Right atrium auricular region (tissue), 2 donors: ENCODE data around the gene CLDN19. TPM values are rescaled to one million over a fixed set of nuclear protein-coding genes. Genes with fewer than 3 reads are reported as not detected.

Experiments used
- DNase-seq: peaks from one replicate; pipeline ENCODE4 v3.0.0-alpha.2; 2019; ENCODE audit warnings: low spot score
- H3K27ac ChIP-seq, 2 donors: fragments of 200-600 bp; sonication (generic); 1 replicate in 1 of 2; 2 replicates in 1 of 2; pipeline ENCODE4 v1.5.1; 2016 to 2019
- H3K27me3 ChIP-seq, 2 donors: fragments of 200-600 bp; sonication (generic); one replicate each; pipeline versions ENCODE4 v1.5.1 to v1.6.0; 2017 to 2019
- H3K36me3 ChIP-seq: fragments of 200-600 bp; sonication (generic); one replicate; pipeline ENCODE4 v1.5.1; 2016
- H3K4me1 ChIP-seq, 2 donors: fragments of 200-600 bp; sonication (generic); one replicate each; pipeline versions ENCODE4 v1.5.1 to v1.6.0; 2017 to 2019
- H3K4me3 ChIP-seq, 2 donors: fragments of 200-600 bp; sonication (generic); 1 replicate in 1 of 2; 2 replicates in 1 of 2; pipeline ENCODE4 v1.5.1; 2017 to 2019; ENCODE audit warnings: mild to moderate bottlenecking in 1 of 2, moderate library complexity in 1 of 2
- H3K9me3 ChIP-seq, 2 donors: fragments of 200-600 bp; sonication (generic); one replicate each; pipeline ENCODE4 v1.5.1; 2019
- CTCF ChIP-seq, 2 donors: fragments of 200-600 bp; sonication (generic); IDR thresholded peaks; one replicate each; pipeline ENCODE4 v1.5.1; 2019; ENCODE audit warnings: antibody characterized with exemption in 2 of 2
- total RNA-seq, 2 donors: library from RNA; depleted of rRNA; stranded (reverse); fragments of >200 nt; gene quantifications; one replicate each; pipeline ENCODE4 v1.1.0, GENCODE V29; 2016

CLDN19 gene
- total RNA-seq, 2 donors from 2014 or later = 0.28 TPM; not detected in 1

GRCh38 chr1:42773420-42773819, 33.4 kb upstream of the CLDN19 start:
- peaks cover 0 to 13% of the 10 kb centered on the region in 2 donors for H3K4me1 ChIP-seq
- no peak for DNase-seq
- no peak for TF ChIP-seq CTCF (IDR thresholded peaks at IDR 0.05)
- peaks cover 41% of the 10 kb centered on the region for H3K36me3 ChIP-seq
- H3K4me3 ChIP-seq = no peak overlapping the region
- H3K27me3 ChIP-seq = no peaks in the 10 kb centered on the region
- H3K9me3 ChIP-seq = no peaks in the 10 kb centered on the region
- H3K27ac ChIP-seq = no peak overlapping the region

- Histone ChIP-seq H3K4me1 (peaks cover 0 to 32% of the 10 kb centered on the region in 2 donors), H3K27me3 (no peaks in the 10 kb centered on the region), H3K9me3 (no peaks in the 10 kb centered on the region), H3K4me3 (no peak overlapping the region), H3K27ac (no peak overlapping the region), H3K36me3 (peaks cover 11% of the 10 kb centered on the region)
- DNase-seq = no peak
- no peak for TF ChIP-seq CTCF (IDR thresholded peaks at IDR 0.05)
These were observed 29.8 kb upstream of the CLDN19 start for GRCh38 chr1:42769811-42770210.

GRCh38 chr1:42768172-42768571, 28.1 kb upstream of the CLDN19 start:
- H3K4me1 ChIP-seq = peaks cover 0 to 42% of the 10 kb centered on the region in 2 donors
- no peaks in the 10 kb centered on the region for H3K9me3 ChIP-seq
- H3K27ac ChIP-seq = no peak overlapping the region

GRCh38 chr1:42767510-42768000, 27.5 kb upstream of the CLDN19 start:
- DNase-seq = no peak
- Histone ChIP-seq H3K4me1 (peaks cover 0 to 42% of the 10 kb centered on the region in 2 donors), H3K27me3 (no peaks in the 10 kb centered on the region), H3K27ac (peak overlapping the region; percentile 91 to 93), H3K36me3 (no peaks in the 10 kb centered on the region), H3K4me3 (peak overlapping the region; percentile 90 to 94), H3K9me3 (no peaks in the 10 kb centered on the region)
- no peak for TF ChIP-seq CTCF (IDR thresholded peaks at IDR 0.05)

More at GRCh38 chr1:42768172-42768571, 28.1 kb upstream of the CLDN19 start:
- TF ChIP-seq CTCF (IDR thresholded peaks at IDR 0.05) = no peak
- DNase-seq = no peak
- H3K36me3 ChIP-seq = no peaks in the 10 kb centered on the region
- no peaks in the 10 kb centered on the region for H3K27me3 ChIP-seq
- H3K4me3 ChIP-seq = peak overlapping the region; percentile 90 to 94

GRCh38 chr1:42766741-42767509, 26.9 kb upstream of the CLDN19 start, which contains the start of the genes C1orf50 and P3H1:
Gene C1orf50, plus strand, starts transcription at chr1:42767249. Its CDS starts 63 bp downstream, at chr1:42767312.
Gene P3H1, minus strand, starts transcription at chr1:42767028. Its CDS starts 57 bp downstream, at chr1:42766971.
- Histone ChIP-seq H3K27me3 (no peaks in the 10 kb centered on the region), H3K36me3 (peaks cover 5% of the 10 kb centered on the region), H3K27ac (peak within 1 kb of the TSS; percentile 91 to 93), H3K9me3 (no peaks in the 10 kb centered on the region), H3K4me3 (peak within 1 kb of the TSS; percentile 90 to 94), H3K4me1 (peaks cover 0 to 42% of the 10 kb centered on the region in 2 donors)
- DNase-seq = peak; percentile 100
- no peak for TF ChIP-seq CTCF (IDR thresholded peaks at IDR 0.05)
